Esophagus squamous epithelium (tissue), 4 donors: ENCODE measurements around the gene SERPINA6.
"Not testable (repeated sequence)": the region's sequence is repeated elsewhere in the genome, so short reads cannot be mapped to it uniquely, and the experiment has no call there.

Source experiments
- POLR2A ChIP-seq, 4 donors: fragments of 450-650 bp; IDR thresholded peaks; one replicate each; pipeline ENCODE4 v1.6.1; 2017; ENCODE audit warnings: antibody characterized with exemption in 4 of 4, mild to moderate bottlenecking in 4 of 4, moderate library complexity in 3 of 4
- TF ChIP-seq, protein P1 (sequence below), 6 experiments: fragments of 450-650 bp in 4 of 6; fragments of 200-600 bp in 2 of 6; sonication (generic) in 2 of 6; IDR thresholded peaks; one replicate each; pipeline ENCODE4 v1.5.1; 2016 to 2019; ENCODE audit warnings: antibody characterized with exemption in 6 of 6, mild to moderate bottlenecking in 4 of 6, moderate library complexity in 4 of 6

DNA sequence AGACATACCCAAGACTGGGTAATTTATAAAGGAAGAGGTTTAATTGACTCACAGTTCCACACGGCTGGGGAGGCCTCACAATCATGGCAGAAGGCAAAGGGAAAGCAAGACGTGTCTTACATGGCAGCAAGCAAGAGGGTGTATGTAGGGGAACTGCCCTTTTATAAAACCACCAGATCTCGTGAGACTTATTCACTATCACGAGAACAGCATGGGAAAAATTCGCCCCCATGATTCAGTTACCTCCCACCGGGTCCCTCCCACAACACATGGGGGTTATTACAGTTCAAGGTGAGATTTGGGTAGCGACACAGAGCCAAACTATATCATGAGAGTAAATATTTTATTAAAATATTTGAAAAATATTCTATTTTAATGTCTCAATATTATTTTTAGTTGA lies 54.6 kb downstream of the SERPINA6 start:
- not testable (repeated sequence) for TF ChIP-seq POLR2A (IDR thresholded peaks at IDR 0.05)
- TF ChIP-seq, protein P1, sequence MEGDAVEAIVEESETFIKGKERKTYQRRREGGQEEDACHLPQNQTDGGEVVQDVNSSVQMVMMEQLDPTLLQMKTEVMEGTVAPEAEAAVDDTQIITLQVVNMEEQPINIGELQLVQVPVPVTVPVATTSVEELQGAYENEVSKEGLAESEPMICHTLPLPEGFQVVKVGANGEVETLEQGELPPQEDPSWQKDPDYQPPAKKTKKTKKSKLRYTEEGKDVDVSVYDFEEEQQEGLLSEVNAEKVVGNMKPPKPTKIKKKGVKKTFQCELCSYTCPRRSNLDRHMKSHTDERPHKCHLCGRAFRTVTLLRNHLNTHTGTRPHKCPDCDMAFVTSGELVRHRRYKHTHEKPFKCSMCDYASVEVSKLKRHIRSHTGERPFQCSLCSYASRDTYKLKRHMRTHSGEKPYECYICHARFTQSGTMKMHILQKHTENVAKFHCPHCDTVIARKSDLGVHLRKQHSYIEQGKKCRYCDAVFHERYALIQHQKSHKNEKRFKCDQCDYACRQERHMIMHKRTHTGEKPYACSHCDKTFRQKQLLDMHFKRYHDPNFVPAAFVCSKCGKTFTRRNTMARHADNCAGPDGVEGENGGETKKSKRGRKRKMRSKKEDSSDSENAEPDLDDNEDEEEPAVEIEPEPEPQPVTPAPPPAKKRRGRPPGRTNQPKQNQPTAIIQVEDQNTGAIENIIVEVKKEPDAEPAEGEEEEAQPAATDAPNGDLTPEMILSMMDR (IDR thresholded peaks at IDR 0.05), result not testable (repeated sequence)
